Gastrocnemius medialis (tissue), 4 donors: ENCODE measurements around the gene RBMS3.

ENCODE experiments used
- CTCF ChIP-seq, 5 experiments: fragments of 450-650 bp in 3 of 5; fragments of 200-600 bp in 2 of 5; sonication (generic) in 2 of 5; IDR thresholded peaks in 4 of 5; conservative IDR thresholded peaks in 1 of 5; 1 replicate in 4 of 5; 2 replicates in 1 of 5; pipeline ENCODE4 v1.5.1; 2016 to 2019; ENCODE audit warnings: antibody characterized with exemption in 5 of 5, mild to moderate bottlenecking in 3 of 5, moderate library complexity in 3 of 5
- POLR2A ChIP-seq, 2 donors: fragments of 450-650 bp; IDR thresholded peaks; one replicate each; pipeline ENCODE4 v1.6.1; 2017; ENCODE audit warnings: antibody characterized with exemption in 2 of 2, mild to moderate bottlenecking in 2 of 2, moderate library complexity in 2 of 2

GRCh38 chr3:29410220-29410619 lies 129.3 kb downstream of the RBMS3 start:
- TF ChIP-seq CTCF (IDR thresholded peaks at IDR 0.05 in 4 of 5, conservative IDR thresholded peaks at IDR 0.05 in 1 of 5) (no peak), POLR2A (IDR thresholded peaks at IDR 0.05) (no peak)
